GM18526 (cell line): ENCODE results near the gene TBCB.

Source experiments
- POLR2A ChIP-seq: IDR thresholded peaks from 3 replicates; pipeline ENCODE4 v1.6.1; 2011; ENCODE audit not compliant: insufficient read length; ENCODE audit errors: extremely low read depth

TBCB gene

DNA sequence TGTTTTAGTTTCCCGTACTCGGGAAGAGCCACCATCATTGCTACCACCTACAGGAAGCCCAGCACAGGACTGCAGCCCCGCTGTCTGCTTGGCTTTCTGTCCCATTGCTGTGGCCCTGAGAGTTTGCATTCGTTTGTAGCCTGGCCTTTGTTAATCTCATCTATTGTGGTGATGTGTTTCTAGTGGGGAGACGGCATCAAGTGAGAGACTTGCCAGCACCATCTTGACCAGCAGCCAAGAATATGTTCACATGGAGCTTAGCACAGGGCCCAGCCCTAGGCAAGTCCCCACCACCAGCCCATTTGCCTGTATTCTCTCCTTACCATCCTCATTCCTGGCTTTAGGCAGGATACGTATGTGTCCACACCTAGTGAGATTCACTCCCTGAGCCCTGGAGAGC, 21.6 kb upstream of the TBCB start:
- no peak for TF ChIP-seq POLR2A

DNA sequence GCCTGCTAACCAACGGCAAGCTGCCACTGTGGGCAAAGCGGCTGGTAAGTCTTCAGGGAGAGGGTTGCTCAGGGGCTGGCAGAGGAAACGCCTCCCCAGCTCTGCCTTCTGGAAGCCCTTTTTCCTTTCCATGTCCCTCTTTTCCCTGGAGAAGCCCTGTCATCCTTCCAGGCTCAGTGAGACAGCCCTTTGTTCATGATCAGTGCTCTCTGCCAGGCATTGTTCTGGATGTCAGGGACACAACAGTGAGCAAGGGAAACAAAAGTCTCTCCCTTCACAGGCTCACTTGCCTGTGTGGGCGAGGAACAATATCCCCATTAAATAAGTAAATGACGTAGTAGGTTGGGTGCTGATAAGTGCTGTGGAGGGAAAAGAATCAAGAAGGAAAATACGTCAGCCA, 18.2 kb upstream of the TBCB start:
- no peak for TF ChIP-seq POLR2A

DNA sequence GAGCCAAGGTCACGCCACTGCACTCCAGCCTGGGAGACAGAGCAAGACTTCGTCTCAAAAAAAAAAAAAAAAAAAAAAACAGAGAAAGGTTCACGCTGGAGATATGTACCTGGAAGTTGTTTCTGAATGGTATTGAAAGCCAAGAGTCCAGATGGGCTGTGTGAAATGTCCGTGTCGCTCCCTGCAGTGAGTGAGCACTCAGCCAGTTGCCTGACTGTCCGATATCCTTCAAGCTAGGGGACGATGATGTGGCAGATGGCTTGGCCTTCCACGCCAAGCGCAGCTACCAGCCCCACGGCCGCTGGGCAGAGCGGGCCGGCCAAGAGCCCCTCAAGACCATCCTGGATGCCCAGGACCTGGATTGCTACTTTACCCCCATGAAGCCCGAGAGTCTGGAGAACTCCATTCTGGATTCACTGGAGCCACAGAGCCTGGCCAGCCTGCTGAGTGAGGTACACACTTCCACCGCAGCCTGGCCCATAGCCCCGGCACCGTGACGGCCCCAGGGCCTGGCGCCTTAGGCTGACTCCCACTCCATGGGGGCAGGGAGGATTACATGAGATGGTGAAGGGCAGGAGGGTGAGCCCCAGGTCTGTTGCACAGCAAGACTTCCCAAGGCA, 16.0 kb upstream of the TBCB start:
- no peak for TF ChIP-seq POLR2A

DNA sequence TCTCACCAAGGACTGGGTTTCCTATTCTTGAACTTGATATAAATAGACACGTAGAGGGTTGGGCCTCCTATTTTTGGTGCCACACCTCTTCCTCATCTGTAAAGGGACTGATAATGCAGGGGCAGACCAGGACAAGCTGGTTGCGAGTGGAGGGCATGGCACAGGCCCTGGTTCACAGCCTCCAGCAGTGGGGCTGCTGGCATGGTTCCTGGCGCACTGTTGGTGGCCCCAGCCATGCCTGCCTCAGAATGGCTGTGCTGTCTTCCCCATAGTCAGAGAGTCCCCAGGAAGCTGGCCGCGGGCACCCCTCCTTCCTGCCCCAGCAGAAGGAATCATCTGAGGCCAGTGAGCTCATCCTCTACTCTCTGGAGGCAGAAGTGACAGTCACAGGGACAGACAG, 14.8 kb upstream of the TBCB start:
- no peak for TF ChIP-seq POLR2A

DNA sequence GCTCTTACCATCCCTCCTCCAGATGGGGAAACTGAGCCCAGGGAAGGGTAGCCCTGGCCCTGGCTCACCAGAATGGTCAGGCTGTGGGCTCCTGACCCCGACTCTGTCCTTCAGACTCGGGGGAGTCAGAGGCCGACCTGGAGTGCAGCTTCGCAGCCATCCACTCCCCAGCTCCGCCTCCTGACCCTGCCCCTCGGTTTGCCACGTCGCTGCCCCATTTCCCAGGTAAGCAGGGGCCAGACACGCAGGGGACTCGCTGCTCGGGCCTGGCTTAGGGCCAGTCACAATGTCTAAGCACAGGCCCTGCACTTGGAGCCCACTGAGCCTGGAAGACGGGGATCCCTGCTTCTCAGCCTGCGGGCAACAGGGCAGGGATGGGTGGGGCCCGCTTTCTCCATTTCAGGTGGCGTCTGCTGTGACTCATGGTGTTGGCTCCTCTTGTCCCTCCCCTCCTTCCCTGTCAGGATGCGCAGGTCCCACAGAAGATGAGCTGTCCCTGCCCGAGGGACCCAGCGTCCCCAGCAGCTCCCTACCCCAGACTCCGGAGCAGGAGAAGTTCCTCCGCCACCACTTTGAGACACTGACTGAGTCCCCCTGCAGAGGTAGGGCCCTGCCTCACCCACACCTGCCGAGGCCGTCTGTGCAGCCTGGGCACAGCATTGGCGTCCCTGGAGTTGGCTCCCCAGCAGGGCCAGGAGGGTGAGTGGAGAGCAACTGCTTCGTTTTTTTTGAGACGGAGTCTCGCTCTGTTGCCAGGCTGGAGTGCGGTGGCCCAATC, 13.5 kb upstream of the TBCB start:
- no peak for TF ChIP-seq POLR2A

DNA sequence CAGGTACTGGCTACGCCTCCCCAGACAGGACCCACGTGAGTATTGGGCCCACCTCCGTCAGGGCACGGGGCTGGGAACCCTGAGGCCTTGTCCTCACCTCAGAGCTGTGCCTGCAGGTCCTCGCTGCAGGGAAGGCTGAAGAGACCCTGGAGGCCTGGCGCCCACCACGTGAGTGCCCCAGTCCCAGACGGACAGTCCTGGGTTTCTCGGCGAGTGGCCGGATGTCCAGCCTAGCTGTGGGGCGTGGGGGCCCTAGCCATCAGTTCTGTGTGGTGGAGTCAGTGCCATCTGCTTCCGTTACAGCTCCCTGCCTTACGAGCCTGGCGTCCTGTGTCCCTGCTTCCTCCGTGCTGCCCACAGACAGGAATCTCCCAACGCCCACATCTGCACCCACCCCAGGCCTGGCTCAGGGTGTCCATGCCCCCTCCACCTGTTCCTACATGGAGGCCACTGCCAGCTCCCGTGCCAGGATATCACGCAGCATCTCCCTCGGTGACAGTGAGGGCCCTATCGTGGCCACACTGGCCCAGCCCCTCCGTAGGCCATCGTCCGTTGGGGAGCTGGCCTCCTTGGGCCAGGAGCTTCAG, 12.1 kb upstream of the TBCB start:
- TF ChIP-seq POLR2A: no peak

DNA sequence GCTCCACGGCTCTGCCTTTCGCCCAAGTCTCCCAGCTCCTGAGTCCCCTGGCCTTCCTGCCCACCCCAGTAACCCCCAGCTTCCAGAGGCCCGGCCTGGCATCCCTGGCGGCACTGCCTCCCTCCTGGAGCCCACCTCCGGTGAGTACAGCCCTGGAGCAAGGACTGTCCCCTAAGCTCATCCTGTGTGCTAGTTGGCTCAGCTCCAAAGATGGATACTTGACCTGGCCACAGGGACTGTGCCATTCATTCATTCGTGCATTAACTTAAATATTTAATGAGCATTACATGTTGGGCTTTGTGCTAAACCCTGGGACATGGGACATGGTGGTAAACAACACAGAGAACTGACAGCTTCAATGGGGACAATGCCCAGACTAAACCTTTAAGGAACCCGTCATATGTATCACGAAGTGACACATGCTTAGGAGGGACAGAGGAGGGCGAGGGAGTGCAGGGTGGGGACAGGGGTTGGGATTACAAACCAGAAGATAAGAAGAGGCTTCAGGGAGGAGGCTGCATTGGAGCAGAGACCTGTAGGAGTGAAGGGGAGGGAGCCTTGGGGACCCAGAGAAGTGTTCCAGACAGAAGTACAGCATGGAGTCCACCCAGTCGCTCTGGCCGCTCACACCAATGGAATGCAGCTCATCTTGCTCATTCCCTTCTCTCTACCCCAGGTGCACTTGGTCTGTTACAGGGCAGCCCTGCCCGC, 11.3 kb upstream of the TBCB start:
- TF ChIP-seq POLR2A: no peak

DNA sequence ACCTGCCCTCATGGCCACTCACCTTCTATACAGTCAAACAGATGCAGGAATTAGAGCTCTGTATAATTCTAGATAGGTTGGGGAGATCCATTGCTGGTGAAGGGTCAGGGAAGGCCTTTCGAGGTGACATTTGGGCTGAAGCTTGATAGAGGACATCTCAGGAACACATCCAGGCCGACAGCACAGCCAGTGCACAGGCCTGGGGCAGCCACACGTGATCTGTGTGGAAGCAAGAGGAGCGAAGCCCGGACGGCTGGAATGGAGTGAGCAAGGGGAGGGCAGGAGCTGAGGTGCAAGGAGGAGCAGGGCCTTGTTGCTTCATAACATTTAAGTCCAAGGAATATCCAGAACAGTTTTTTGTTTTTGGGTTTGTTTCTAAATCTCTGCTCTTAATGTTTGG, 8.8 kb upstream of the TBCB start:
- no peak for TF ChIP-seq POLR2A

DNA sequence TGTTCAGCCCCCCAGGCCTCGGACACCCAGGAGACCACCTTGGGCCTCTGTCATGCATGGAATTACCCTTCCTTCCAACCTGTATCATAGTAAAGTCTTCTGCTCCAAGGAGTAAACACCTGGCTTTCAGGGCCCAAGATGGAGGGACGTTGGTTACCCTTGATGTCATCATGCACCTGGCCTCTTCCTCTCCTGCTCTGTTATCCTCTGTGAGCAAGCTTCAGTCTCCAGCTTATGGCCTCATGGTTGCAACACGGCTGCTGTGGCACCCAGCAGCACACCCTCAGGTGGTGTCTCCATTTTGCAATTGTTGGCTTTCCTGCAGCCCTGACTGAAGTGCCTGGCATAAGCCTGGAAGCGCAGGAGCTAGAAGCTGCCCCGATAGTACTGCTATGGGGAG, 8.3 kb upstream of the TBCB start:
- no peak for TF ChIP-seq POLR2A

DNA sequence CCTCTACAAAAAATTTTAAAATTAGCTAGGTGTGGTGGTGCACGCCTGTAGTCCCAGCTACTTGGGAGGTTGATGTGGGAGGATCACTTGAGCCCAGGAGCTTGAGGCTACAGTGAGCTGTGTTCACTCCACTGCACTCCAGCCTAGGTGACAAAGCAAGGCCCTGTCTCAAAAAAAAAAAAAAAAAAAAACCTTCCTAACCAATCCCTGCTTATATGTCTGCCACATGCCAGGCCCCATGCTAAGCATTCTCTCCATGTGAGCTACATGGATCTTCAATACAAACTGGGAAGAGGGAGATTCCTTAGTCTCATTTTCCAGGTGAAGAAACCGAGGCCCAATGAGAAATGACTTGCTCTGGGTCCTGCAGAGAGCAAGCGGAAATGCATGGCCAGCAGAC, 6.6 kb upstream of the TBCB start:
- TF ChIP-seq POLR2A: no peak

DNA sequence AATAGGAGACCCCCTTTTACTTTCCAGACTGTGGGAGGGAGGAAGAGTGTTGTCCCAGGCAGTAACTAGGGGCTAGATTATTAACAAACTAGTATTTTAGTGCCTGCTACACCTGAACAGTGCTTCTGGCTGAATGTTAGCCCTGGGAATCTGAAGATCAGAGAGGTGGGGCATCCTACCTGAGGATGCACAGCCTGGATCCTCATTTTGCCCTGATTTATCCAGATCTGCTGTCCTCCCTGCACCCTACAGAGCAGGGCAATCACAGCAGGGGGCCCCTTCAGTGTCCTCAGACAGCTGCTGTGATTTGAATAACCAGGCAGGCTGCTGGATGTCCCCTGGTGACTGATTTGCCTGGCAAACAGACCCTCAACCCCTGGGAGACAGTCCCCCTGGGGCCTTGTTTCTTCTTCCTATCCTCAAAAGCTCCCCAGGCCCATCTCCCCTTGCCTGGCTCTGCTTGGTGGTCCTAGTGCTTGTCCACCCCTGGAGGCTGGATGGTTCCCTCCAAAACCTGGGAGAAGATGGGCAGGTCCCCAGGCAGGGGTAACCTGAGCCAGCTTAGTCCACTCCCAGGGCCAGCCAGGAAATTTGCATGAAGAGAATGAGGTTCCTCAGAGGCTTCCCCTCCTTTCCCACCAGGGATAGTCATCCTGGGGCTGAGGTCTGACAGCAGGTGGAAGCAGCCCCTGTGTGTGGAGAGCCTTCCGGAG, 4.6 kb upstream of the TBCB start, which contains the start of gene OVOL3:
Gene OVOL3 (plus strand): TSS at position 657 of the 713 bp plus-strand sequence. CDS start 60 bp downstream, outside the sequence.
- TF ChIP-seq POLR2A: no peak

DNA sequence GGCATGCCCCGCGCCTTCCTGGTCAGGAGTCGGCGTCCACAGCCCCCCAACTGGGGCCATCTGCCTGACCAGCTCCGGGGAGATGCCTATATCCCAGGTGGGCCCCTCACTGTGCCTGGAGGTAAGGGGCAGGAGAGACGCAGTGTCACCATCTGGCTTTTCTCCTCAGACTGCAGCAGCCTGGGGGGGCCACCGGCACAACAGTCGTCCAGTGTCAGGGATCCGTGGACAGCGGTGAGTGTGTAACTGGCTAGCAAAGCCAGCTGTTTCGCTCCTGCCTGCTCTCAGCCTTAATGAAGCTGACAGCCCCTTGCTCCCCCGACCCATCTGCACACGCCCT, 4.1 kb upstream of the TBCB start:
- no peak for TF ChIP-seq POLR2A

DNA sequence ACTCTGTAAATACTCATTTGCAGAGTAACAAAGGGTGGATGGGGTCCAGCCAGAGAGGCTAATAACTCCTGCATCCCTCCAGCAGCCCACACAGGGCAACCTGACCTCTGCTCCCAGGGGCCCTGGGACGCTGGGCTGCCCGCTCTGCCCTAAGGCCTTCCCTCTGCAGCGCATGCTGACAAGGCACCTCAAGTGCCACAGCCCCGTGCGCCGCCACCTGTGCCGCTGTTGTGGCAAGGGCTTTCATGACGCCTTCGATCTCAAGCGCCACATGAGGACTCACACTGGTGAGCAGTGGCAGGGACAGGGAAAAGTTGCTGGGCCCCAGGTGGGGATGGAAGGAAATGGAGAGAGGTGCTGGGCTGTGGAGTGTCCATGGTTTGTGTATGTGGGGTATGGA, 2.6 kb upstream of the TBCB start:
- no peak for TF ChIP-seq POLR2A

DNA sequence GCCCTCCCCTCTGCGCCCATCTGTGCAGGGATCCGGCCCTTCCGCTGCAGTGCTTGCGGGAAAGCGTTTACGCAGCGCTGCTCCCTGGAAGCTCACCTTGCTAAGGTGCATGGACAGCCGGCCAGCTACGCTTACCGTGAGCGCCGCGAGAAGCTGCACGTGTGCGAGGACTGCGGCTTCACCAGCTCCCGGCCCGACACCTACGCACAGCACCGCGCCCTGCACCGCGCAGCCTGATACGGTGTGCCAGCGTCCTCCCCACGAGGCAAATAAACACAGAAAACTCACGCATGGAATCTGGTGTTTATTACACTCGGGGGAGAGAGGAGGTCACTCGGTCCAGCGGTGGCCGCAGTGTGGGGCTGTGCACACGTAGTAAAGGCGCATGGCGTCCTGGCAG, 1.8 kb upstream of the TBCB start:
- TF ChIP-seq POLR2A: no peak
